Astrocyte (in vitro differentiated cells and primary cell): ENCODE results near the gene OR52W1. TPM values are rescaled to one million over a fixed set of nuclear protein-coding genes. Genes with fewer than 3 reads are reported as not detected.
"Not testable (repeated sequence)": the region's sequence is repeated elsewhere in the genome, so short reads cannot be mapped to it uniquely, and the experiment has no call there.

Experiments
- DNase-seq: peaks from one replicate; pipeline ENCODE4 v3.0.0-alpha.2; 2010; ENCODE audit warnings: low read depth
- FAIRE-seq: peaks from 2 replicates; lab custom pipeline; 2011; peaks lifted over from hg19 to GRCh38; lab: Jason Lieb, UNC
- H2AFZ ChIP-seq: 2 replicates; pipeline ENCODE4 v1.6.0; 2012; ENCODE audit warnings: low read depth, low read length, inconsistent platforms
- H3K27ac ChIP-seq: 2 replicates; pipeline ENCODE4 v1.5.1; 2011; ENCODE audit warnings: low read depth, low read length, inconsistent platforms
- H3K27me3 ChIP-seq: 2 replicates; pipeline ENCODE4 v1.6.0; 2011; ENCODE audit warnings: low read length, inconsistent platforms; ENCODE audit not compliant: insufficient read depth
- H3K36me3 ChIP-seq: 2 replicates; pipeline ENCODE4 v1.5.1; 2011; ENCODE audit warnings: low read length, inconsistent platforms; ENCODE audit not compliant: insufficient read depth
- H3K4me1 ChIP-seq: 2 replicates; pipeline ENCODE4 v1.5.1; 2011; ENCODE audit warnings: low read length, inconsistent platforms; ENCODE audit not compliant: insufficient read depth
- H3K4me2 ChIP-seq: 2 replicates; pipeline ENCODE4 v1.6.0; 2012; ENCODE audit warnings: low read length, inconsistent platforms
- H3K4me3 ChIP-seq: 2 replicates; pipeline ENCODE4 v1.5.1; 2011; ENCODE audit warnings: low read depth, mild to moderate bottlenecking, low read length, inconsistent platforms; ENCODE audit not compliant: insufficient read depth
- H3K79me2 ChIP-seq: 2 replicates; pipeline ENCODE4 v1.6.0; 2012; ENCODE audit warnings: mild to moderate bottlenecking, low read length, inconsistent platforms; ENCODE audit not compliant: insufficient read depth
- H3K9ac ChIP-seq: 2 replicates; pipeline ENCODE4 v1.6.0; 2012; ENCODE audit warnings: mild to moderate bottlenecking, low read length, inconsistent platforms
- H3K9me3 ChIP-seq: 2 replicates; pipeline ENCODE4 v1.5.1; 2012; ENCODE audit warnings: low read depth, mild to moderate bottlenecking, low read length, inconsistent platforms; ENCODE audit not compliant: insufficient read depth
- H4K20me1 ChIP-seq: 2 replicates; pipeline ENCODE4 v1.6.0; 2012; ENCODE audit warnings: low read length, inconsistent platforms; ENCODE audit not compliant: insufficient read depth
- H3K27ac Mint-ChIP-seq: one replicate; pipeline ENCODE4 v1.8.0; 2021; ENCODE audit warnings: mild to moderate bottlenecking, mixed read lengths; ENCODE audit not compliant: unreplicated experiment
- H3K27me3 Mint-ChIP-seq: one replicate; pipeline ENCODE4 v1.8.0; 2021; ENCODE audit warnings: low read depth, mixed read lengths; ENCODE audit not compliant: unreplicated experiment
- H3K36me3 Mint-ChIP-seq: one replicate; pipeline ENCODE4 v1.8.0; 2021; ENCODE audit warnings: low read depth, mixed read lengths; ENCODE audit not compliant: unreplicated experiment
- H3K4me1 Mint-ChIP-seq: one replicate; pipeline ENCODE4 v1.8.0; 2021; ENCODE audit warnings: low read depth, mixed read lengths; ENCODE audit not compliant: unreplicated experiment
- H3K4me3 Mint-ChIP-seq: one replicate; pipeline ENCODE4 v1.8.0; 2021; ENCODE audit warnings: mild to moderate bottlenecking, moderate library complexity, mixed read lengths; ENCODE audit not compliant: unreplicated experiment
- H3K9me3 Mint-ChIP-seq: one replicate; pipeline ENCODE4 v1.8.0; 2021; ENCODE audit warnings: mild to moderate bottlenecking, mixed read lengths; ENCODE audit not compliant: unreplicated experiment
- CTCF ChIP-seq: IDR thresholded peaks from 2 replicates; pipeline ENCODE4 v1.5.1; 2011; ENCODE audit warnings: low read depth, mild to moderate bottlenecking, inconsistent platforms, low read length, moderate library complexity; ENCODE audit not compliant: insufficient read depth
- EZH2 ChIP-seq: IDR thresholded peaks from 2 replicates; pipeline ENCODE4 v1.6.1; 2012; ENCODE audit warnings: mild to moderate bottlenecking, low read length, inconsistent platforms; ENCODE audit not compliant: insufficient read depth
- total RNA-seq: library from RNA; stranded (reverse); gene quantifications from 2 replicates; pipeline ENCODE4 v1.2.1, GENCODE V29; 2021

Gene OR52W1
- total RNA-seq, 1 donor from 2014 or later, result not detected

GRCh38 chr11:6245536-6245935 is 46.5 kb downstream of the OR52W1 start:
- no peak overlapping the region for H3K27ac Mint-ChIP-seq
- FAIRE-seq (no peak), DNase-seq (no peak)
- no peaks in the 10 kb centered on the region for H4K20me1 ChIP-seq
- H3K4me3 ChIP-seq, result no peak overlapping the region
- no peaks in the 10 kb centered on the region for H3K9me3 Mint-ChIP-seq
- TF ChIP-seq CTCF (no peak), EZH2 (no peak)
- H3K27ac ChIP-seq, result no peak overlapping the region
- H3K4me2 ChIP-seq, result no peak overlapping the region
- no peaks in the 10 kb centered on the region for H3K79me2 ChIP-seq
- H3K9ac ChIP-seq, result no peak overlapping the region
- H3K9me3 ChIP-seq, result no peaks in the 10 kb centered on the region
- no peaks in the 10 kb centered on the region for H3K4me1 ChIP-seq
- H3K36me3 Mint-ChIP-seq, result no peaks in the 10 kb centered on the region
- peaks cover 2% of the 10 kb centered on the region for H3K27me3 ChIP-seq
- H2AFZ ChIP-seq, result no peak overlapping the region
- peaks cover 19% of the 10 kb centered on the region for H3K27me3 Mint-ChIP-seq
- H3K36me3 ChIP-seq, result no peaks in the 10 kb centered on the region
- no peaks in the 10 kb centered on the region for H3K4me1 Mint-ChIP-seq
- no peak overlapping the region for H3K4me3 Mint-ChIP-seq

DNA sequence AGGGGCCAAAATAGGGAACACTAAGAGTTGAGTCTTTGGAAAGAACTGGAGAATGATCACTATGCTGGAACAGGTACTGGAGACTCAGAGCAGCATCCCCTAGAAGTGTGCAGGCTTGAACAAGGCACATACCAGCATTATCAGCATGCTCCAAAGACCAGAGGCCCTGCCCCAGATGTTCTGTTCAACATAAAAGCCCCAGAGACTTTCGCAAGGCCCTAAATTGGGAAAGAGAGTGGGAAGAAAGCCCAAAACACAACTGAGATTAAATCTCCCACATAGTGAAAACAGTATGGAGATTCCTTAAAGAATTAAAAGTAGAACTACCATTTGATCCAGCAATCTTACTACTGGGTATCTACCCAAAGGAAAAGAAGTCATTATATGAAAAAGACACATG is 49.2 kb downstream of the OR52W1 start:
- no peak for FAIRE-seq
- Histone ChIP-seq H2AFZ (no peak overlapping the region), H3K4me3 (no peak overlapping the region), H3K27ac (no peak overlapping the region), H3K27me3 (peaks cover 2% of the 10 kb centered on the region), H3K4me1 (no peaks in the 10 kb centered on the region), H3K9ac (no peak overlapping the region), H3K79me2 (no peaks in the 10 kb centered on the region), H3K36me3 (no peaks in the 10 kb centered on the region), H3K9me3 (no peaks in the 10 kb centered on the region), H4K20me1 (no peaks in the 10 kb centered on the region), H3K4me2 (no peak overlapping the region)
- Mint-ChIP-seq H3K4me3 (no peak overlapping the region), H3K27ac (no peak overlapping the region), H3K9me3 (no peaks in the 10 kb centered on the region), H3K36me3 (no peaks in the 10 kb centered on the region), H3K4me1 (peaks cover 9% of the 10 kb centered on the region), H3K27me3 (peaks cover 13% of the 10 kb centered on the region)
- no peak for DNase-seq
- no peak for TF ChIP-seq EZH2
- no peak for TF ChIP-seq CTCF

DNA sequence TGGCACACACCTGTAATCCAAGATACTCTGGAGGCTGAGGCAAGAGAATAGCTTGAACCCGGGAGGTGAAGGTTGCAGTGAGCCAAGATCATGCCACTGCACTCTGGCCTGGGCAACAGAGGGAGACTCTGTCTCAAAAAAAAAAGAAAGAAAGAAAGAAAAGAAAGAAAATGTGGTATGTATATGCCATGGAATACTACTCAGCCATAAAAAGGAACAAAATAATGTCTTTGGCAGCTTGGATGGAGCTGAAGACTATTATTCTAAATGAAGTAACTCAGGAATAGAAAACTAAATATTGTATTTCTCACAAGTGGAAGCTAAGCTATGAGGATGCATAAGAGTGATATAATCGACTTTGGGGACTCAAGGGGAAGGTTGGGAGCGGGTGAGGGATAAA is 49.9 kb downstream of the OR52W1 start:
- DNase-seq, H3K27ac Mint-ChIP-seq, H3K9me3 Mint-ChIP-seq, FAIRE-seq, H3K4me1 Mint-ChIP-seq, H3K4me3 ChIP-seq, H3K36me3 Mint-ChIP-seq, H3K9ac ChIP-seq, H3K27me3 ChIP-seq, H3K4me1 ChIP-seq, H3K27ac ChIP-seq, H3K4me2 ChIP-seq, H3K79me2 ChIP-seq, H3K9me3 ChIP-seq, H3K36me3 ChIP-seq, H4K20me1 ChIP-seq, H2AFZ ChIP-seq, H3K4me3 Mint-ChIP-seq, H3K27me3 Mint-ChIP-seq: not testable (repeated sequence)

Other genes starting within 250 kb of the OR52W1 start
- not detected in 2 replicates for gene OR56A5, start 230.7 kb upstream of the OR52W1 start, total RNA-seq
- not detected in 2 replicates for gene OR52L1, start 212.2 kb upstream of the OR52W1 start, total RNA-seq
- not detected in 2 replicates for gene OR56A4, start 192.3 kb upstream of the OR52W1 start, total RNA-seq
- not detected in 2 replicates for gene OR56A1, start 168.5 kb upstream of the OR52W1 start, total RNA-seq
- gene OR56B4, start 91.5 kb upstream of the OR52W1 start, total RNA-seq, result not detected in 2 replicates
- gene OR52B2, start 28.9 kb upstream of the OR52W1 start, total RNA-seq, result not detected in 2 replicates
- not detected in 2 replicates for gene C11orf42, start 6.3 kb downstream of the OR52W1 start, total RNA-seq
- gene FHIP1B, start 35.4 kb downstream of the OR52W1 start, total RNA-seq, result 18.2 and 19.6 TPM in 2 replicates
- gene CNGA4, start 39.9 kb downstream of the OR52W1 start, total RNA-seq, result 0.16 and 0.31 TPM in 2 replicates
- 1.8 and 7.6 TPM in 2 replicates for gene CCKBR, start 60.6 kb downstream of the OR52W1 start, total RNA-seq
- gene CAVIN3, start 121.3 kb downstream of the OR52W1 start, total RNA-seq, result 51.0 and 57.3 TPM in 2 replicates
- gene SMPD1, start 191.2 kb downstream of the OR52W1 start, total RNA-seq, result 22.7 and 25.2 TPM in 2 replicates
- 35.5 and 36.3 TPM in 2 replicates for gene APBB1, start 219.9 kb downstream of the OR52W1 start, total RNA-seq
- 1.7 and 1.9 TPM in 2 replicates for gene HPX, start 241.8 kb downstream of the OR52W1 start, total RNA-seq